ENCODE data around the gene S1PR5. TPM values are rescaled to one million over a fixed set of nuclear protein-coding genes. Genes with fewer than 3 reads are reported as not detected.
A peak's percentile ranks its signal among the peaks of the same experiment; 100 is the strongest.

S1PR5 gene
- total and polyA plus RNA-seq, 10 of the 15 experiments (the other 5 are each of a cell fraction or from before 2014, with no cell fraction given), result 0.04 TPM; not detected in 9

DNA sequence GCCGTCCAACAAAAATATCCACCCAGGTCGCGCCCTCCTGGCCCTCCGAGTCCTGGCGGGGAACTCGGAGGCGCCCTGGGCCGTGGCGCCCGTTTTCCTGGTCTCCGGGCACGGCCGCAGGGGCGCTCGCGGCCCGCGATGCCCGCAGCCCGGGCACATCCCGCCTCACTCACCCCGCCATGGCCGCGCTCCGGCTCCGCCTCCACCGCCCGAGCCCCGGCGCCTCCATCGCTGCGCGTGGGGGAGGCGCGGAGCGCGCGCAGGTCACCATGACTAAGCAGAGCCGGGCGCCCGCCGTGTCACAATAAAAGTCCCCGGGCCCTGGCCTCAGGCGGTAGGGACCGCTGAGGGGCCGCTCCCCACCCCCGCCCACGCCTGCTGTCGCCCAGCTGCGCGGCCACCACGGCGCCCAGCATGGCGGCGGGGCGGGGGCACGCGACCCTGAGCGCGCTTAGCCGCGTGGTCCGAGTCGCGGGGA, 14.7 kb downstream of the S1PR5 start (continued):
- TF ChIP-seq ZBED1 (IDR thresholded peaks at IDR 0.05; ENCODE audit: borderline replicate concordance) (no peak), IKZF2 (IDR thresholded peaks at IDR 0.05) (no peak), BRCA1 (IDR thresholded peaks at IDR 0.05; ENCODE audit: low read depth, low read length) (no peak), NFYA (IDR thresholded peaks at IDR 0.05; ENCODE audit: borderline replicate concordance, low read depth, low read length) (no peak), ATF7 (IDR thresholded peaks at IDR 0.05; ENCODE audit: low read depth) (no peak), PML (IDR thresholded peaks at IDR 0.05; ENCODE audit: low read length) (peak; percentile 76; the same call in 1 of the 2 replicates), EGR1 (IDR thresholded peaks at IDR 0.05; ENCODE audit: borderline replicate concordance in 1 of 2, low read depth in 2 of 2, low read length in 2 of 2) (peak; percentile 69 to 99), SP1 (IDR thresholded peaks at IDR 0.05; ENCODE audit: low read depth, low read length) (peak; percentile 83), POLR2AphosphoS5 (IDR thresholded peaks at IDR 0.05; ENCODE audit: low read length) (peak; percentile 85; the same call in 1 of the 2 replicates), SREBF1 (IDR thresholded peaks at IDR 0.05; ENCODE audit: low read length) (no peak), MTA3 (IDR thresholded peaks at IDR 0.05; ENCODE audit: borderline replicate concordance, low read length) (no peak), KDM1A (IDR thresholded peaks at IDR 0.05; ENCODE audit: borderline replicate concordance) (no peak), NFIC (IDR thresholded peaks at IDR 0.05; ENCODE audit: low read depth, low read length) (no peak), SMC3 (IDR thresholded peaks at IDR 0.05; ENCODE audit: borderline replicate concordance, low read length) (no peak), TARDBP (IDR thresholded peaks at IDR 0.05; ENCODE audit: borderline replicate concordance) (peak; percentile 68), SMAD5 (IDR thresholded peaks at IDR 0.05; ENCODE audit: low read depth) (no peak), GATAD2B (conservative IDR thresholded peaks at IDR 0.05; ENCODE audit: low read depth) (peak; percentile 88), WRNIP1 (IDR thresholded peaks at IDR 0.05; ENCODE audit: borderline replicate concordance, low read depth, low read length) (no peak), SIN3A (IDR thresholded peaks at IDR 0.05; ENCODE audit: low read depth, low read length) (peak; percentile 63), CREB1 (IDR thresholded peaks at IDR 0.05; ENCODE audit: low read depth) (peak; percentile 76), ZNF384 (IDR thresholded peaks at IDR 0.05; ENCODE audit: borderline replicate concordance, low read depth, low read length) (no peak), RB1 (IDR thresholded peaks at IDR 0.05; ENCODE audit: borderline replicate concordance) (peak; percentile 86; the same call in 1 of the 2 replicates), FOXK2 (IDR thresholded peaks at IDR 0.05) (no peak), NFXL1 (IDR thresholded peaks at IDR 0.05; ENCODE audit: borderline replicate concordance) (peak; percentile 77; the same call in 1 of the 2 replicates), TCF3 (IDR thresholded peaks at IDR 0.05; ENCODE audit: borderline replicate concordance, insufficient read depth, low read depth, low read length) (peak; percentile 98), SIX5 (IDR thresholded peaks at IDR 0.05; ENCODE audit: low read depth, low read length, severe bottlenecking) (peak; percentile 7), ZNF274 (IDR thresholded peaks at IDR 0.05; ENCODE audit: insufficient read depth, insufficient read length) (no peak)
- TF ChIP-seq, protein P1, sequence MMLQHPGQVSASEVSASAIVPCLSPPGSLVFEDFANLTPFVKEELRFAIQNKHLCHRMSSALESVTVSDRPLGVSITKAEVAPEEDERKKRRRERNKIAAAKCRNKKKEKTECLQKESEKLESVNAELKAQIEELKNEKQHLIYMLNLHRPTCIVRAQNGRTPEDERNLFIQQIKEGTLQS (IDR thresholded peaks at IDR 0.05; ENCODE audit: borderline replicate concordance, extremely low read depth, low read depth, low read length), result no peak
- TF ChIP-seq, protein P2, sequence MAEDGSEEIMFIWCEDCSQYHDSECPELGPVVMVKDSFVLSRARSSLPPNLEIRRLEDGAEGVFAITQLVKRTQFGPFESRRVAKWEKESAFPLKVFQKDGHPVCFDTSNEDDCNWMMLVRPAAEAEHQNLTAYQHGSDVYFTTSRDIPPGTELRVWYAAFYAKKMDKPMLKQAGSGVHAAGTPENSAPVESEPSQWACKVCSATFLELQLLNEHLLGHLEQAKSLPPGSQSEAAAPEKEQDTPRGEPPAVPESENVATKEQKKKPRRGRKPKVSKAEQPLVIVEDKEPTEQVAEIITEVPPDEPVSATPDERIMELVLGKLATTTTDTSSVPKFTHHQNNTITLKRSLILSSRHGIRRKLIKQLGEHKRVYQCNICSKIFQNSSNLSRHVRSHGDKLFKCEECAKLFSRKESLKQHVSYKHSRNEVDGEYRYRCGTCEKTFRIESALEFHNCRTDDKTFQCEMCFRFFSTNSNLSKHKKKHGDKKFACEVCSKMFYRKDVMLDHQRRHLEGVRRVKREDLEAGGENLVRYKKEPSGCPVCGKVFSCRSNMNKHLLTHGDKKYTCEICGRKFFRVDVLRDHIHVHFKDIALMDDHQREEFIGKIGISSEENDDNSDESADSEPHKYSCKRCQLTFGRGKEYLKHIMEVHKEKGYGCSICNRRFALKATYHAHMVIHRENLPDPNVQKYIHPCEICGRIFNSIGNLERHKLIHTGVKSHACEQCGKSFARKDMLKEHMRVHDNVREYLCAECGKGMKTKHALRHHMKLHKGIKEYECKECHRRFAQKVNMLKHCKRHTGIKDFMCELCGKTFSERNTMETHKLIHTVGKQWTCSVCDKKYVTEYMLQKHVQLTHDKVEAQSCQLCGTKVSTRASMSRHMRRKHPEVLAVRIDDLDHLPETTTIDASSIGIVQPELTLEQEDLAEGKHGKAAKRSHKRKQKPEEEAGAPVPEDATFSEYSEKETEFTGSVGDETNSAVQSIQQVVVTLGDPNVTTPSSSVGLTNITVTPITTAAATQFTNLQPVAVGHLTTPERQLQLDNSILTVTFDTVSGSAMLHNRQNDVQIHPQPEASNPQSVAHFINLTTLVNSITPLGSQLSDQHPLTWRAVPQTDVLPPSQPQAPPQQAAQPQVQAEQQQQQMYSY (CRISPR knock-in tag; IDR thresholded peaks at IDR 0.05), result no peak
- TF ChIP-seq, protein P3, sequence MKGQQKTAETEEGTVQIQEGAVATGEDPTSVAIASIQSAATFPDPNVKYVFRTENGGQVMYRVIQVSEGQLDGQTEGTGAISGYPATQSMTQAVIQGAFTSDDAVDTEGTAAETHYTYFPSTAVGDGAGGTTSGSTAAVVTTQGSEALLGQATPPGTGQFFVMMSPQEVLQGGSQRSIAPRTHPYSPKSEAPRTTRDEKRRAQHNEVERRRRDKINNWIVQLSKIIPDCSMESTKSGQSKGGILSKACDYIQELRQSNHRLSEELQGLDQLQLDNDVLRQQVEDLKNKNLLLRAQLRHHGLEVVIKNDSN (IDR thresholded peaks at IDR 0.05; ENCODE audit: borderline replicate concordance, extremely low read length, insufficient read depth, low read depth, low read length), result peak; percentile 45

Data from GM12878 (cell line).